Psoas muscle (tissue), 8 donors: Measurements from ENCODE around the gene TPST1. TPM values are rescaled to one million over a fixed set of nuclear protein-coding genes. Genes with fewer than 3 reads are reported as not detected.

Experiments used
- ATAC-seq, 4 donors: fragments of 200-7000 bp; cut with Tn5 transposase; one replicate each; pipeline ENCODE4 v1.9.1; 2020; ENCODE audit warnings: moderate library complexity in 3 of 4, mild to moderate bottlenecking in 2 of 4
- DNase-seq, 2 donors: peaks; one replicate each; pipeline ENCODE4 v3.0.0-alpha.2; 2020
- H3K27ac ChIP-seq: fragments of 200-600 bp; one replicate; pipeline ENCODE4 v1.8.0; 2022
- H3K27me3 ChIP-seq, 3 donors: fragments of 200-600 bp in 1 of 3; one replicate each; pipeline versions ENCODE4 v1.6.1 to v1.8.0; 2013 to 2022; ENCODE audit warnings: low read length in 2 of 3, mild to moderate bottlenecking in 2 of 3, moderate library complexity in 1 of 3; ENCODE audit not compliant: insufficient read depth in 3 of 3
- H3K36me3 ChIP-seq, 2 donors: fragments of 200-600 bp in 1 of 2; one replicate each; pipeline versions ENCODE4 v1.6.1 to v1.8.0; 2013 to 2022; ENCODE audit warnings: low read depth in 1 of 2, mild to moderate bottlenecking in 1 of 2, moderate library complexity in 1 of 2; ENCODE audit not compliant: insufficient read depth in 1 of 2
- H3K4me1 ChIP-seq: fragments of 200-600 bp; one replicate; pipeline ENCODE4 v1.8.0; 2022
- H3K4me3 ChIP-seq: fragments of 200-600 bp; one replicate; pipeline ENCODE4 v1.8.0; 2022; ENCODE audit warnings: mild to moderate bottlenecking
- H3K9me3 ChIP-seq: fragments of 200-600 bp; one replicate; pipeline ENCODE4 v1.8.0; 2022
- CTCF ChIP-seq: fragments of 200-600 bp; IDR thresholded peaks from one replicate; pipeline ENCODE4 v1.8.0; 2022; ENCODE audit warnings: antibody characterized with exemption
- WGBS, 3 donors: extraction: QIAGEN DNeasy Blood & Tissue Kit; methylation state at CpG; one replicate each; pipeline versions ENCODE4 v1.1.6 to v1.1.7; 2013; 5-methylcytosine and 5-hydroxymethylcytosine counted together
- intact Hi-C, 2 donors: fragments of 100-400 bp; cut with DNase I; formaldehyde crosslinking; loops; one replicate each; pipeline versions ENCODE4 v1.11.0 to v1.14.2; 2022
- polyA plus RNA-seq, 3 donors: library from polyadenylated mRNA; stranded (reverse); fragments of 200-250 nt; gene quantifications; one replicate each; pipeline ENCODE4 v1.2.3, GENCODE V29; 2013
- total RNA-seq, 4 donors: library from RNA; stranded (reverse); fragmentation: NEBNext Ultra II Directional in 2 of 4; extraction: Animal tissue kit (Norgen Biotek cat#: 25700) in 2 of 4; gene quantifications; one replicate each; pipeline versions ENCODE4 v1.2.1 to v1.2.4, GENCODE V29; 2021 to 2023
- donor health status: healthy with polysubstance abuse.
- donor health status: DM: no; HTN: no; CAD: no; lungs with moderate emphysema.
- donor health status: Bipolar disorder and iron deficiency.
- donor health status: healthy.
- donor health status: DM: yes; HTN: yes; CAD: no.
- donor health status: DM: no; HTN: no; CAD: no.
- donor health status: DM: no; HTN: no; CAD: no.
- donor health status: DM: yes; HTN: yes; CAD: no.

The TPST1 gene
- total and polyA plus RNA-seq, 7 donors = 1.8 to 4.5 (median 2.8) TPM

GRCh38 chr7:66193146-66193725, 11.9 kb upstream of the TPST1 start:
- no peaks in the 10 kb centered on the region for H3K36me3 ChIP-seq
- no peak for TF ChIP-seq CTCF
- H3K4me1 ChIP-seq = no peaks in the 10 kb centered on the region
- 49 to 54% (median 53%) methylated on average over 6 of the region's 6 CpGs for WGBS, 3 donors
- no peak overlapping the region for H3K27ac ChIP-seq
- H3K27me3 ChIP-seq = no peaks in the 10 kb centered on the region
- no peak for DNase-seq
- H3K9me3 ChIP-seq = no peaks in the 10 kb centered on the region
- intact Hi-C loops = no loop called here
- no peak for ATAC-seq
- no peak overlapping the region for H3K4me3 ChIP-seq

GRCh38 chr7:66198469-66198868, 6.7 kb upstream of the TPST1 start:
- no peak for TF ChIP-seq CTCF
- no peaks in the 10 kb centered on the region for H3K4me1 ChIP-seq
- no peak overlapping the region for H3K27ac ChIP-seq
- no peaks in the 10 kb centered on the region for H3K36me3 ChIP-seq
- intact Hi-C loops = no loop called here
- no peak overlapping the region for H3K4me3 ChIP-seq
- H3K9me3 ChIP-seq = no peaks in the 10 kb centered on the region
- H3K27me3 ChIP-seq = no peaks in the 10 kb centered on the region
- 9 to 18% (median 16%) methylated on average over 2 of the region's 2 CpGs for WGBS, 3 donors
- DNase-seq = no peak
- no peak for ATAC-seq

DNA sequence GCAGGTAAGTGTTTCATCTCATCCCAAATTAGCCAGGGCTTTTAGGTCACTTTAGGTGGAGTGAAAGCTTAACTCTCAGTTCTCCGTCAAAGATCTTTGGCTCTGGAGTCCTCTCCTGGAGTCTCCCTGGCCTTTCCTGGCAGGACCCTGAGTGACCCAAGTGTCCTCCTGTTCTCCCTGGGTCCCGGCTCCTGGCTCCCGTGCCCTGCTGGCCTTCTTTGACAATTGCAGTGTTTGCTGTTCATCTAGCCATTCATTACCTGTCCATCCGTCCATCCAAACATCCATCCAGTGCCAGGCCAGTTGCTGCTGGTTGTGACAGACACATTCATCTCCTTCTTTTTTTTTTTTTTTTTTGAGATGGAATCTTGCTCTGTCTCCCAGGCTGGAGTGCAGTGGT, 6.2 kb upstream of the TPST1 start:
- Histone ChIP-seq H3K9me3 (no peaks in the 10 kb centered on the region), H3K36me3 (no peaks in the 10 kb centered on the region), H3K4me1 (no peaks in the 10 kb centered on the region), H3K27me3 (peaks cover 0 to 1% (median 0%) of the 10 kb centered on the region in 3 donors), H3K4me3 (no peak overlapping the region), H3K27ac (no peak overlapping the region)
- DNase-seq (no peak), ATAC-seq (no peak)
- intact Hi-C loops = no loop called here
- WGBS, 3 donors = 65 to 69% (median 66%) methylated on average over 4 of the region's 4 CpGs
- TF ChIP-seq CTCF = no peak

- ATAC-seq = no peak
- no peaks in the 10 kb centered on the region for H3K36me3 ChIP-seq
- intact Hi-C loops = no loop called here
These were observed 2.7 kb upstream of the TPST1 start for GRCh38 chr7:66202441-66202840.

More at GRCh38 chr7:66202441-66202840, 2.7 kb upstream of the TPST1 start:
- Histone ChIP-seq H3K4me1 (peaks cover 3% of the 10 kb centered on the region), H3K4me3 (no peak overlapping the region), H3K27me3 (peaks cover 0 to 27% (median 5%) of the 10 kb centered on the region in 3 donors), H3K27ac (no peak overlapping the region), H3K9me3 (no peaks in the 10 kb centered on the region)
- 55 to 65% (median 63%) methylated on average over 8 of the region's 8 CpGs for WGBS, 3 donors
- TF ChIP-seq CTCF = no peak
- no peak for DNase-seq
